HS-5 (cell line): ENCODE measurements around the gene TUSC2.

Source experiments
- DNase-seq: peaks from one replicate; pipeline ENCODE4 v3.0.0-alpha.2; 2012; ENCODE audit warnings: low read depth

The TUSC2 gene

DNA sequence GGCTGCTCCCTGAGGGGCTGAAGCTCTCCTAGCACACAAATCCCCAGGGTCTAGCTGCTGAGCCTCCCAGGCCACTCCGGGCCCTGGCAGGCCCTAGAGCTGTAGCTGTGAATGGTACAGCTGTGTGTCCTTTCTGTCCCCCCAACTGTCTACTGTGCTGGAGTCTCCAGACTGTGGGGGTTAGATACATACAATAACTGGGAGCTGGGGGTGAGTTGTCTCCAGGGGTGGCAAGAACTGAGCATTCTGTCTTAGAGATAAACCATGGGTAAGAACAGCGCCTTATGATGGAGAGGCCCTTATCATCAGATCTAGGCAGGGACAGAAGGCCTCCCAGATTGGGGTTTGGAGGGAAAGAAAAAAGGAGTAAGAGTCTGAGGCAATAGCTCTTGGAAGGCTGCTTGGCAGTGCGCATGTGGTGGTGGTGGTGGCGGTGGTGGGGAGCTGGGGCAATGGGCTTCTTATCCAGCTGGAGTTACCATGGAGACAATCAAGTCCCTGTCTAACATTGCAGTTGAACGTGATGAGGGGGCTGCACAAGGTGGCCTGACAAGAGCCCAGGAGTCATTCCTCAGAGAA is 26.3 kb upstream of the TUSC2 start:
- no peak for DNase-seq

GRCh38 chr3:50353245-50354004 is 25.4 kb upstream of the TUSC2 start:
- no peak for DNase-seq

- no peak for DNase-seq
Observed at GRCh38 chr3:50352781-50353180, 24.8 kb upstream of the TUSC2 start.

- DNase-seq: no peak
Observed at GRCh38 chr3:50351323-50351697, 23.3 kb upstream of the TUSC2 start.

DNA sequence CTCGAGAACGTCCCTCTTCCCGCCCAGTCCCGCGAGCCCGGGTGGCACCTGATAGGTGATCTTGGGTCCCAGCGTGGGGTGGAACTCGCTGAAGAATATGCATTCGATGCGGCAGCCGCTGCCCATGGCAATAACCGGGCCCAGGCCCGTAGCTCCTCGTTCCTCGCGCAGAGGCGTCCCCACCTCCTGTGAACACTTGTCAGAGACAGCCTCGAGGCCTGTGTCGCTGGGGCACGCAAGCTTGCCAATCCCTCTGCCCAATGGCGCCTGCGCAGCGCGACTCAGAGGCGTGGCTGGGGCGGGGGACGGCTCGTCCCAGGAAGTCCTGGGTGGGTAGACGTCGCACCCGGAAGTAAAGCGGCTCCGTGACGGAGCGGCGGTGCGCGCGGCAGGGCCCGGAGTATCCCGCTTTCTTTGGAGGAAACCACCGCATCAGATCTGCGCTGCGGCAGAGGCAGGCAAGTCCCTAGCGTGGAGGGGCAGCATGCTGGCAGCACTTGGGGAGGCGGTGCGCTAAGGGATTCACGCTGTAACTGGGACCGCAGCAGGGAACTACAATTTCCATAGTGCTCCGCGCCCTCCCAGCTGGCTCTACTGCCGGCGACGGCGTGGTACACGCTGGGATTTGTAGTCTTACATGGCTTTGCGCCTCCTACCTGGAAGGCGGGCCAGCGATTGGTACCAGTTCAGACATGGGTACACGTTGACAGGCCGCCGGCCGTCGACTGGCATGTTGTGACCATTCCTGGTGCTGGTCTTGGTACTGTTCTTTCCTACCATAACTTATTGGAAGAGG is 22.7 kb upstream of the TUSC2 start, which contains the start of the genes CYB561D2 and NPRL2:
TSS of gene CYB561D2 (plus strand) at position 336 of the 796 bp plus-strand sequence. CDS start 572 bp downstream, outside the sequence.
TSS of gene NPRL2 (minus strand) at position 249 of the 796 bp plus-strand sequence. CDS start at position 126, 123 bp downstream.
- no peak for DNase-seq

DNA sequence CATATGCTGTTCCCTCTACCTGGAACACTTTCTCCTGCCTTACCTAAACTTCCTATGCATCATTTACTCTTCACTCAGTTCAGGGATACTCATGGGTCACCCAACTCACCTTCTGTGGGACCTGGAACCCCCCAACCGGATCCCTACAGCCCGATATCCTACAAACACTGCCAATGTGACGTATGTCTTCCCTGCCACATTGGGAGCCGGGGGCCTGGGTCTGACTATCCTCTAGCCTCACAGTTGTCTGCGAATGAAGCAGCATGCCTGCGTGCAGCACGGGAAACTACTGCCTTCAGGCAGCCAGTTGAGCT is 22.1 kb upstream of the TUSC2 start:
- no peak for DNase-seq

- DNase-seq: no peak
Observed at GRCh38 chr3:50347187-50347813, 19.3 kb upstream of the TUSC2 start.

DNA sequence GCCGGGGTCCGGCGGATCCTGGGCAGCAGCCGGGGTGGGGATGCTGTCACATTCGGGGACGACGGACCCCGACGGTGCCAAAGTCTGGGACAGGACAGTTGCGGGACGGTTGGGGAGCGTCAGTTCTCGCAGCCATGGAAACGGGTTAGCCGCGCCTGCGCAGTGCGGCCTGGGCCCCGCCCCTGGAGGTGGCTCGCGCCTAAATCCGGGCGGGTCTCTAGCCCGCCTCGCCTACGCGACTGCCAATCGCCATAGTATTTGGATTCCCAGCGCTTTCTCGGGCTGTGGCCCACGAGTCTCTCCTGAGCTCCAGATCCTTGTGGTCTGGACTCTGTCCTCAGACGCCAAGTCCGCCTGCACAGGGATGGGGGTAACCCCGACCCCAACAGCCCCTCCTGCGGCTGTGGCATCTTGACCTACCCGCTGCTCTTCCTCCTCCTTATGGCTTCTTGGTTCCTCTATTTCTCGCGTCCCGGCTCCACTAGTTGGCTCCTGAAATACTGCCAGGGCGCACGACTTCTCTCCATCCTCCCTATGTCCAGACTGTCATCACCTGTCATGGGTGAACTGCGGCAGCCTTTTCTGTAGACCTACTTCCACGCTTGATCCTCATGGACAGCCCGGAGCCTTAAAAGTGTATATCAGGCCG is 17.7 kb upstream of the TUSC2 start, which contains the start of gene ZMYND10:
TSS of gene ZMYND10 (minus strand) at position 147 of the 649 bp plus-strand sequence. CDS start 153 bp downstream, outside the sequence.
- DNase-seq: no peak

DNA sequence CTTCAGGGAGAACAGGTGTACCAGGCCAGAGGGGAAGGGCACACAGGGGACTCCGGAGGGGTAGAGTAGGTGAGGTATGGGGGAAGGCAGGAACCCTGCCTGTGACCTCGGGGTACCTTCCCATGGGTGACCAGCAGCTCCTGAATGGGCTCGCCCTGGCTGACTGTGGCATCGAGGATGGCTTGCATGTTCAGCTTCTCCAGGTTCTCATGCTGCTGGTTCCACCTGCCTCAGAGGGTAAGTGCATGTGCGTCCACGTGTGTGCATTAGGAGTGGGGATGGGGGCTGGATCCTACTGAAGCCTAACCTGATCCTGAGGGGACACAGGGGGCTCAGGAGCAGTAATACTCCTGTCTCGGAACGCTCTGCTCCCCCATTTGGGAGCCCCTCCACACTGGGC is 17.0 kb upstream of the TUSC2 start:
- DNase-seq: no peak

GRCh38 chr3:50342813-50343633 is 15.0 kb upstream of the TUSC2 start:
- DNase-seq: no peak

- no peak for DNase-seq
Observed at GRCh38 chr3:50341996-50342650, 14.1 kb upstream of the TUSC2 start.

GRCh38 chr3:50341537-50341936 is 13.5 kb upstream of the TUSC2 start:
- no peak for DNase-seq

DNA sequence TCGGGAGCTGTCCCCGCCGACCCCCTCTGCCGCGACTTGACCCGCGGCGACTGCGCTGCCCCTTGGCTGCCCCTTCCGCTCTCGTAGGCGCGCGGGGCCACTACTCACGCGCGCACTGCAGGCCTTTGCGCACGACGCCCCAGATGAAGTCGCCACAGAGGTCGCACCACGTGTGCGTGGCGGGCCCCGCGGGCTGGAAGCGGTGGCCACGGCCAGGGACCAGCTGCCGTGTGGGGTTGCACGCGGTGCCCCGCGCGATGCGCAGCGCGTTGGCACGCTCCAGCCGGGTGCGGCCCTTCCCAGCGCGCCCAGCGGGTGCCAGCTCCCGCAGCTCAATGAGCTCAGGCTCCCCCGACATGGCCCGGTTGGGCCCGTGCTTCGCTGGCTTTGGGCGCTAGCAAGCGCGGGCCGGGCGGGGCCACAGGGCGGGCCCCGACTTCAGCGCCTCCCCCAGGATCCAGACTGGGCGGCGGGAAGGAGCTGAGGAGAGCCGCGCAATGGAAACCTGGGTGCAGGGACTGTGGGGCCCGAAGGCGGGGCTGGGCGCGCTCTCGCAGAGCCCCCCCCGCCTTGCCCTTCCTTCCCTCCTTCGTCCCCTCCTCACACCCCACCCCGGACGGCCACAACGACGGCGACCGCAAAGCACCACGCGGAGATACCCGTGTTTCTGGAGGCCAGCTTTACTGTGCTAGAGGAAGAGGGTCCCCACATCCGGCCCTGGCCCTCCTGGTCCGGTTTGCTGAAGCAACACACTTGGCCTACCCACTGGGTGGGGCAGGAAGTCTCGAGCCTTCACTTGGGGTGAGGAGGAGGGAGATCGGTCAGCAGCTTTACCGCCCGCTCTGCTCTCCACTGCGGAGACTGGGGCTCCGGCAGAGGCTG is 12.7 kb upstream of the TUSC2 start, which contains the start of gene RASSF1:
TSS of gene RASSF1 (minus strand) at position 389 of the 882 bp plus-strand sequence. CDS start at position 358, 31 bp downstream.
- DNase-seq: no peak

GRCh38 chr3:50340147-50340447 is 12.1 kb upstream of the TUSC2 start:
- DNase-seq: no peak

- no peak for DNase-seq
Observed at GRCh38 chr3:50339485-50340146, 11.6 kb upstream of the TUSC2 start.

- no peak for DNase-seq
Observed at GRCh38 chr3:50338965-50339364, 10.9 kb upstream of the TUSC2 start.

- peak; percentile 92 for DNase-seq
Observed at GRCh38 chr3:50337175-50337861, 9.3 kb upstream of the TUSC2 start.

GRCh38 chr3:50336452-50337174 is 8.6 kb upstream of the TUSC2 start:
- no peak for DNase-seq
